Upper lobe of right lung (tissue), 1 donor: ENCODE measurements around the gene USP37. TPM values are rescaled to one million over a fixed set of nuclear protein-coding genes. Genes with fewer than 3 reads are reported as not detected.

Experiments
- ATAC-seq: fragments of 200-7000 bp; cut with Tn5 transposase; one replicate; pipeline ENCODE4 v1.9.1; 2020; ENCODE audit warnings: mild to moderate bottlenecking, moderate library complexity
- DNase-seq: peaks from one replicate; pipeline ENCODE4 v3.0.0-alpha.2; 2020
- H3K27ac ChIP-seq: fragments of 200-600 bp; one replicate; pipeline ENCODE4 v1.8.0; 2022
- H3K27me3 ChIP-seq: fragments of 200-600 bp; one replicate; pipeline ENCODE4 v1.8.0; 2022; ENCODE audit warnings: mild to moderate bottlenecking
- H3K36me3 ChIP-seq: fragments of 200-600 bp; one replicate; pipeline ENCODE4 v1.8.0; 2022
- H3K4me1 ChIP-seq: fragments of 200-600 bp; one replicate; pipeline ENCODE4 v1.8.0; 2022
- H3K4me3 ChIP-seq: fragments of 200-600 bp; one replicate; pipeline ENCODE4 v1.8.0; 2022; ENCODE audit warnings: mild to moderate bottlenecking
- H3K9me3 ChIP-seq: fragments of 200-600 bp; one replicate; pipeline ENCODE4 v1.8.0; 2022
- CTCF ChIP-seq: fragments of 200-600 bp; IDR thresholded peaks from one replicate; pipeline ENCODE4 v1.8.0; 2022; ENCODE audit warnings: antibody characterized with exemption
- intact Hi-C: fragments of 100-400 bp; cut with DNase I; formaldehyde crosslinking; loops from one replicate; pipeline ENCODE4 v1.11.0; 2022
- microRNA-seq: library from miRNA; unstranded; fragments of <30 nt; microRNA quantifications from one replicate; pipeline ENCODE4 v1.2.0, GENCODE V29; 2020; ENCODE audit warnings: borderline microRNAs expressed
- total RNA-seq: library from RNA; stranded (reverse); fragmentation: NEBNext Ultra II Directional; extraction: Animal tissue kit (Norgen Biotek cat#: 25700); gene quantifications from one replicate; pipeline ENCODE4 v1.2.1, GENCODE V29; 2021
- donor health status: DM: no; HTN: yes; CAD: no; lungs with severe emphysema.

Gene USP37
- total RNA-seq, 1 donor from 2014 or later = 13.8 TPM

- Histone ChIP-seq H3K4me3 (peak overlapping the region; percentile 79), H3K4me1 (peaks cover 41% of the 10 kb centered on the region), H3K27me3 (no peaks in the 10 kb centered on the region), H3K27ac (peak overlapping the region; percentile 100), H3K36me3 (peaks cover 41% of the 10 kb centered on the region), H3K9me3 (no peaks in the 10 kb centered on the region)
- peak; percentile 68 for DNase-seq
- ATAC-seq = no peak
- intact Hi-C loops = no loop called here
- TF ChIP-seq CTCF = no peak
Measured at GRCh38 chr2:218401890-218402289, 166.3 kb downstream of the USP37 start.

GRCh38 chr2:218400930-218401881 is 166.9 kb downstream of the USP37 start:
- Histone ChIP-seq H3K4me1 (peaks cover 37% of the 10 kb centered on the region), H3K9me3 (no peaks in the 10 kb centered on the region), H3K36me3 (peaks cover 41% of the 10 kb centered on the region), H3K4me3 (peak overlapping the region; percentile 79), H3K27ac (peak overlapping the region; percentile 100), H3K27me3 (no peaks in the 10 kb centered on the region)
- TF ChIP-seq CTCF = no peak
- intact Hi-C loops = no loop called here
- DNase-seq (peak; percentile 81), ATAC-seq (no peak)

Small RNA genes lying within 50 kb of the gene (microRNA-seq; reads per million reads assigned to microRNA genes)
- 45,358 reads per million, percentile 99 among the genes with 10 or more reads in this experiment for gene MIR26B

Other genes starting within 250 kb of the USP37 start
- 0.64 TPM for gene CATIP, start 211.5 kb downstream of the USP37 start, total RNA-seq
- 302 TPM for gene SLC11A1, start 186.1 kb downstream of the USP37 start, total RNA-seq
- gene CTDSP1, start 168.5 kb downstream of the USP37 start, total RNA-seq = 169 TPM
- gene VIL1, start 149.2 kb downstream of the USP37 start, total RNA-seq = not detected
- 30.9 TPM for gene CNOT9, start 488 bp upstream of the USP37 start, total RNA-seq
- gene PLCD4, start 39.5 kb upstream of the USP37 start, total RNA-seq = 1.0 TPM
- 18.3 TPM for gene ZNF142, start 91.3 kb upstream of the USP37 start, total RNA-seq
- gene BCS1L, start 91.3 kb upstream of the USP37 start, total RNA-seq = 38.5 TPM
- 20.2 TPM for gene RNF25, start 103.7 kb upstream of the USP37 start, total RNA-seq
- 35.2 TPM for gene STK36, start 103.7 kb upstream of the USP37 start, total RNA-seq
- gene TTLL4, start 142.5 kb upstream of the USP37 start, total RNA-seq = 29.5 TPM
- gene CYP27A1, start 213.8 kb upstream of the USP37 start, total RNA-seq = 180 TPM